ENCODE results near the gene IL1R1.

GRCh38 chr2:102129951-102130646 is 12.4 kb upstream of the IL1R1 start:
- no peak for TF ChIP-seq REST (IDR thresholded peaks at IDR 0.05; ENCODE audit: low read depth)
- TF ChIP-seq YY1 (IDR thresholded peaks at IDR 0.05; ENCODE audit: low read depth): no peak
- TF ChIP-seq TEAD4 (IDR thresholded peaks at IDR 0.05): no peak
- TF ChIP-seq EP300 (IDR thresholded peaks at IDR 0.05; ENCODE audit: borderline replicate concordance): no peak
- TF ChIP-seq TAF1 (IDR thresholded peaks at IDR 0.05; ENCODE audit: low read depth): no peak
- no peak for TF ChIP-seq MAX (IDR thresholded peaks at IDR 0.05)
- TF ChIP-seq RAD21 (IDR thresholded peaks at IDR 0.05; ENCODE audit: low read depth): no peak
- no peak for TF ChIP-seq CEBPB (IDR thresholded peaks at IDR 0.05)
- no peak for TF ChIP-seq ZBTB7A (IDR thresholded peaks at IDR 0.05; ENCODE audit: low read depth)

Measured in Ishikawa (cell line).